Endothelial cell of umbilical vein (primary cell): Measurements from ENCODE around the gene C7orf25.

Experiments used
- CTCF ChIP-seq, 2 donors: IDR thresholded peaks; 1 replicate in 1 of 2; 2 replicates in 1 of 2; pipeline ENCODE4 v1.5.1; 2011; ENCODE audit warnings: low read length in 2 of 2, mild to moderate bottlenecking in 2 of 2, moderate library complexity in 2 of 2, control low read depth in 1 of 2, inconsistent platforms in 1 of 2, low read depth in 1 of 2; ENCODE audit not compliant: insufficient read depth in 1 of 2; ENCODE audit errors: extremely low read depth in 1 of 2
- EZH2 ChIP-seq: IDR thresholded peaks from 2 replicates; pipeline ENCODE4 v1.6.1; 2012; ENCODE audit warnings: borderline replicate concordance, low read depth, mild to moderate bottlenecking, moderate library complexity, low read length, inconsistent platforms; ENCODE audit not compliant: severe bottlenecking
- FOS ChIP-seq: IDR thresholded peaks from 2 replicates; pipeline ENCODE4 v1.6.1; 2011; ENCODE audit warnings: mild to moderate bottlenecking, low read length, moderate library complexity, borderline replicate concordance; ENCODE audit not compliant: insufficient read depth
- MYC ChIP-seq: IDR thresholded peaks from one replicate; pipeline ENCODE4 v1.6.1; 2011; ENCODE audit warnings: mild to moderate bottlenecking, low read depth, low read length
- POLR2AphosphoS5 ChIP-seq: IDR thresholded peaks from 2 replicates; pipeline ENCODE4 v1.6.1; 2012; ENCODE audit warnings: low read depth, mild to moderate bottlenecking, control low read depth, low read length, moderate library complexity; ENCODE audit not compliant: insufficient read depth

GRCh38 chr7:42910306-42910705 lies 1.6 kb downstream of the C7orf25 start:
- TF ChIP-seq EZH2 (no peak), CTCF (IDR thresholded peaks at IDR 0.05; ENCODE audit: extremely low read depth in 1 of 2, insufficient read depth in 1 of 2, low read depth in 1 of 2, low read length in 2 of 2) (no peak), FOS (no peak), POLR2AphosphoS5 (no peak), MYC (no peak)
